Loucy (cell line): ENCODE results near the gene KCNK3.

Experiments
- CTCF ChIP-seq: fragments of 200-600 bp; sonication (generic); conservative IDR thresholded peaks from 2 replicates; pipeline ENCODE4 v1.5.1; 2014; ENCODE audit warnings: mild to moderate bottlenecking, antibody characterized with exemption, low read length
- EZH2phosphoT487 ChIP-seq: fragments of 200-600 bp; IDR thresholded peaks from 2 replicates; pipeline ENCODE4 v1.6.1; 2018; ENCODE audit warnings: antibody characterized with exemption, mild to moderate bottlenecking, moderate library complexity, borderline replicate concordance

- TF ChIP-seq CTCF (no peak), EZH2phosphoT487 (no peak)
Observed at GRCh38 chr2:26732446-26732845, 39.9 kb downstream of the KCNK3 start.
